ENCODE data around the gene CWF19L1.

DNA sequence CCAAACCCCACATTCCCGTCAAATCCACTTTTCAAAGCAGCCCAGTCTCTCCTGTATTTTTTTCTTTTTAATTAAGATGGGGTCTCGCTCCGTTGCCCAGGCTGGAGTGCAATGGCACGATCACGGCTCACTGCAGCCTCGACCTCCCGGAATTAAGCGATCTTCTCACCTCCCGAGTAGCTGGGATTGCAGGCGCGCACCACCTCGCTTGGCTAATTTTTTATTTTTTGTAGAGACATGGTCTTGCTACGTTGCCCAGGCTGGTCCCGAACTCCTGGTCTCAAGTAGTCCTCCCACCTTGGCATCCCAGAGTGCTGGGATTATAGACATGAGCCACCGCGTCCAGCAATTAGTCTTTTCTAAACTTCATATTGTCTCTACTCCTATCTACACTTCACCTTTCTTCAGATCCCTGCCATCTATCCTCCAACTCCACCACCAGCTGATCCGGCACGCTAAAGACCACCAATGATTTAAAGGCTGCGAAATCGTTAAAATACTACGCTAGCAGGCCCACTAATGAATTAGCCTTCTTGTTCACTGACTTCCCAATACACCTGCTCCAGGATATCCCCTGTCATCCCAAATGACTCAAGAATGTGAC is 37.5 kb downstream of the CWF19L1 start:
- TF ChIP-seq POLR2A (IDR thresholded peaks at IDR 0.05; ENCODE audit: low read length), result peak; percentile 47
- no peak for TF ChIP-seq GATA1 (IDR thresholded peaks at IDR 0.05; ENCODE audit: low read depth, low read length)
